AG08396 (cell line): Measurements from ENCODE around the gene SNAPC4.

Experiments
- DNase-seq: peaks from one replicate; pipeline ENCODE4 v3.0.0; 2012; ENCODE audit warnings: low spot score, mixed read lengths

Gene SNAPC4

DNA sequence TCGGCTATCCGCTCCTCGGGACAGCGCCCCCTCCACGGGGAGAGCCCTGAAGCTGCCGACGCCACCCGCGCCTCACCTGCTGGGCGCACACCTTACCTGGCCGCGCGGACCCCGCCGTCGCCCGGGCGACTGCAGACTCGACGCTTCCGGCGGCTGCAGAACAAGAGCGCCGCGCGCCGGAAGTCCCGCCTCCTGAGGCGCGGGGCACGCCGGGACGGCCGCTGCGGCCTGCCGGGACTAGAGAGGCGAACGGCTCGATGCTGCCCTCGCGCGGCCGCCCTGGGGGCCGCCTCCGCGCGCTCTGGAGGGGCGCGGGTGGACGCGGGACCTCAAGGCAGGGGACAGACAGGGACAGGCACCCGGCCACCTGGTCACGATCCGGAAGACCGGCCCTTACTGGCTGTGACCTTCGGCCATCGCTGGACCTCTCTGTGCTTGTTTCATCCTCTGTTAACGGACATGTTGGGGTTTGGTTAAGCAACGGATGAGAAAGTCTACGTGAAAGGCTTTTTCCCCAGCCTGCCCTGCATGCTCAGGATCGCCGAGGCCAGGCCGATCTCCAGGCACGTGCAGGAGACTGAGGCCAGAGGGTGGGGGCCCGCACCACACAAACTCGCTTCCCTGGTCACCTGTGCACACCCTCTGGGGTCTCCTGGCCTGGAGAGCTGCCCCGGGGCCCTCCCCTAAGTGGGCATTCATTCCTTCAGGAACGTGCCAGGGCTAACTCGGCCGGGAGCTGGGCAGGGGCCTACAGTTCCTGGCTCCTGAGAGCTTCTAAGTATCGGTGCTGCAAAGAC, at the start of gene SNAPC4:
Gene SNAPC4 (minus strand): TSS at position 133 of the 797 bp plus-strand sequence. CDS start 1,742 bp downstream, outside the sequence.
- DNase-seq: peak; percentile 98

DNA sequence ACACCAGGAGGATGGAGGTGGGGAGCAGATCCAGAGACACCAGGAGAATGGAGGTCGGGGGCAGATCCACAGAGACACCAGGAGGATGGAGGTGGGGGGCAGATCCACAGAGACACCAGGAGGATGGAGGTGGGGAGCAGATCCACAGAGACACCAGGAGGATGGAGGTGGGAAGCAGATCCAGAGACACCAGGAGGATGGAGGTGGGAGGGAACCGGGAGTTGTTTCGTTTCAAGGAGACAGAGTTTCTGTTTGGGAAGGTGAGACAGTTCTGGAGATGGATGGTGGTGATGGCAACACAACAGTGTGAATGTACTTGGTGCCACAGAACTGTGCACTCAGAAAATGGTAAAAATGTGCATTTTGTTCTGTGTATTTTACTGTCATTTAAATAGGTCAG, 48.7 kb upstream of the SNAPC4 start:
- DNase-seq: no peak

DNA sequence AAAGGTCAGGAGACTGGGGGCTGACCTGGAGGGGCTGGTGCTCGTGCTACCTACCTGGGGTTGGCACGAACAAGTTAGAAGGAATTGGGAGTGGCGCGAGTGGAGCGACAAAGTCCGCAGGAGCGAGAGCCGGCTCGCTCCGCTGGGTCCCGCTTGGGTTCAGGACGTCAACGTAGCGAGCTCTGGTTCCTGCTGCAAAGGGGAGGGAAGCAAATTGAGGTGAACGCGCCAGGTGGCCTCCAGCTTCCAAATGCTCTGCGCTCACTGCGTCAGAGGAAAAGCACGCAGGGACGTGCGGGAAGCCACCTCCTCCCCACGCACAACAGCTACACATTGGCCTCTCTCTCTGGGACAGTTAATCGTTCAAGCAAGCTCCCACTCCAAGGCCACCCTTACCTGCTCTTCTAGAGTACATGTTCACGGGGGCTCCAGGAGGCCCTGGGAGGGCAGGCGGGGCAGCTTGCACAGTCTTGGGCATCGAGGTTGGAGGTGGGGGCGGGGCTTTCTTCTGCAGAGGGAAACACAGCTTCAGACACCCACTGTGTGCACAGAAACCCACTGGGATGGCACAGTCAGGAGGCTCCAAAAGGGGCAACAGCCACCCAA, 47.3 kb upstream of the SNAPC4 start:
- no peak for DNase-seq

- no peak for DNase-seq
Measured at GRCh38 chr9:136445799-136446198, 45.8 kb upstream of the SNAPC4 start.

GRCh38 chr9:136444102-136444501, 44.1 kb upstream of the SNAPC4 start:
- no peak for DNase-seq

- DNase-seq: no peak
Measured at GRCh38 chr9:136443687-136444086, 43.7 kb upstream of the SNAPC4 start.

- no peak for DNase-seq
Measured at GRCh38 chr9:136443087-136443486, 43.1 kb upstream of the SNAPC4 start.

- no peak for DNase-seq
Measured at GRCh38 chr9:136442265-136442664, 42.3 kb upstream of the SNAPC4 start.

DNA sequence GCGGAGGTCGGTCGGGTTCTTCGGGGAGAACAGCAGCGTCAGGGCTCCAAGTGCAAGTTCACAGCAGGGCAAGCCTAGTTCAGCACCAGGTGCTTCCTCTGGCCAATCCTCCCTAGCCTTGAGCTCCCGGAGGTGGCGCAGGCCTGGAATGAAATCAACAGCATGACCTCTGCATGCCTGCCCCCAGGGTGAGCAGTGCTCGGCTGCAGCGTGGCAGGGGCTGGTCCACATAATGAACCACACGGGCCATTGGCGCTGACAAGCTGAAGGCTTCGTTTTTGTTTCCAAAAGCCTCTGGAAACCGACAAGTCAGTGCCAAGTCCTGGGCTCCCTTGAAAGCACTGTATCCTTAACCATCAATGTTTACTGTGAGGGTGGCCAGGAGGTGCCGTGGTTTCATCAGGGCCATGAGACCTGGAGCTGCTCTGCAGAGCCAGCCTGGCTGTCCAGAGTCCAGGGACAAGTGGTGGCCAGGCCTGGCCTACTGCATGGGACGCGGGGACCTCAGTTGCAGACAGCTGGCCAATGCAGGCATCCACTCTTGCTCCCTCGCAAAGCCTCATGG, 41.8 kb upstream of the SNAPC4 start:
- no peak for DNase-seq

DNA sequence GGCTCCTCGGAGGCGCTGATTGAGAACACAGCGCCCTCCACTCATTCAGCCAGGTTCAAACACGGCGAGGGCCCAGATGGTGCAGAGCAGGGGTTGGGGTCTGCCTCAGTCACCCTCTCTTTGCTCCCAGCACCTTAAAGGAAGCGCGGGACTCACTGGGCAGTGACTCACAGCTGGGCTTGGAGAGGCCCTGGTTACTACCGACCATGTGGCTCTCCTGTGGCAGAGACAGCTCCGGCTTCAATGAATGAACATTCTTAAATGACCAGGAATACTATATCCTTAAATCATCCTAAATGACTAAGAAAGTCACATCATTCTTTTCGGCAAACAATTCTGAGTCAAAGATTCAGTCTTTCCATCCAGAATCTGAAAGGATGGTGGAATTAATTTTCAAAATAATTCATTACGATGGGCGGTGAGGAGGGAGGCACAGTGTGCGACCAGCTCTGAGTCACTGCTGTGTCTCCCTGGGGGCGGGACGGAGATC, 41.3 kb upstream of the SNAPC4 start:
- no peak for DNase-seq

DNA sequence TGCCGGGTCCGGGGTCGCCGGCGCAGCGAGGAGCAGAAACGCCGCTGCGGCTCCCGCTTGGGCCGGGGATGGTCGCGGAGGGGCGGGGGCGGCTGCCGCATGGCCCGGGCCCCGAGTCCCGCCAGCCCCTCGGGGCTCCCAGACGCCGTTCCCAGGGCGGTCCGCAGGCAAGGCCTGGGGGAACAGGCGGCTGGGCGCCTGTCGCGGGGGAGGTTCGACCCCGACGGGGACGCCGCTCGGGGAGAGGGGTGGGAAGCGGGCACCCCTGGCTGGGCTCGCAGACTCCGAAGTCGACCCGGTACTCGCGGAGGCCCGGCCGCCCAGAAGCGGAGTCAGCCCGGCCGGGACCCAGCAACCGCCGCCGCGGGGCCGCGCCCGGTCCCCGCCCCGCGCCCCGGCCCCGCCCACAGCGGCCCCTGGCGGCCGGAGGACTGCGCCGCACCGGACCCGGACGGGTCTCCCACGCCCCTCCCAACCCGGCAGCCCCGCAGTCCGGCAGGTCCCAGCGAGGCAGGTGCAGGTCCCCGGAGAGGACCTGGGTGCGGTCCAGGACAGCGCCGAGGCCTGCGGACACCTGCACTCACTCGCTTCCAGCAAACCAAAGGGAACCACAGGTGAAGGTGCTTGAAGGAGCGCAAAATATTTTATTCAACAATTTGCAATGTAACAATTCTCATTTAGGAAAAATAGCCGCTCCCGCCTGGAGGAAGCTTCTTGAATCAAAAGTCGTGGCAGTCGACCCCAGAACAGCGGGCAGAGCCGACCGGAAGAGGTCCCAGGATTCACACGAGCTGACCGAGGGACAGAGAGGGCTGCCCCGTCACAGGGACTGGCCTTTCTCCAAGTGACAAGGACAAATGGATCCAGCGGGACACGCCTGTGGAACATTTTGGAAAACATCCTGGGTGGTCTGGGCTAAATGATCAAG, 39.8 kb upstream of the SNAPC4 start, which contains the start of gene INPP5E:
Gene INPP5E (minus strand): TSS at position 365 of the 928 bp plus-strand sequence. CDS start 426 bp downstream, outside the sequence.
- DNase-seq: peak; percentile 97

DNA sequence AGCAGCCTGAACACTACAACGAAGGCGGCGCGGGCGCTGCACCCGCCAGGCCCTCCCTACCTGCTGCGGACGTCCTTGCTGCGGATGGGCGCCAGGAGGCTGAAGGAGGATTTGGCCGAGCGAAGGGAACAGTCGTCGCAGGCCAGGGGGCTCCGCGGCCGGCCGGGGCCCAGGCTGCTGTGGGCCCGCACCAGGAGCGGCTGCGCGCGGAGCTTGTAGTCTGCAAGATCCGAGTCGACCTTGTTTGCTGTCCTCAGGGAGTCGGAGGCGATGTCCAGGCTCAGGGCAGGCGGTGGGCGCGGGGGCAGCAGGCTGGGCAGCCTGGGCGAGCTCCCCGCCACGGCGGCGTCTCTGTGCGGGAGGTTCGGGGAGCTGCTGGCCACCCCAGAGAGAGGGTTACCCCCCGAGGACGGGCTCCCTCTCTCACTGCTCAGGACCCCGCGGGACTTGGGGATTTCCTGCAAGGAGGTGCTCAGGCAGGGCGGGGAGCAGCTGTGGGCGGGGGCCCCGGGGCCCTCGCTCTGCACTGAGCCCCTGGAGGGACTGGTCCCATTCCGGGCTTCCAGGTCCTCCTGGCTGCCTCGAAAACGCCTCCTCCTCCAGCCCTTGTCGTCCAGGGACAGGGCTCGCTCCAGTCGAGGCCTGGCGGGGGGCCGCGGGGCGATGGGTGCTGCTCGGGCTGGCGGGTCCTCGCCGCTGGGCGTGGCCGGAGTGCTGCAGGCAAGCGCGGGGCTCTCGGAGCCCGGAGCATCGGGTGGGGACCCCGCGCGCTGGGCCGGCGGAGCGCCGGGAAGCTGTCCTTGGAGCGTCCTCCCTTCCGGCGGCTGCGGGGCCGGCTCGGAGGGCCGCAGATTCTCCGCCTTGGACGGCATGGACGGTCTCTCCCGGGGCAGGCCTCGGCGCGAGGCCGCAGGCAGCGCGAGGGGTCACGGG, 38.8 kb upstream of the SNAPC4 start:
- peak; percentile 74 for DNase-seq

DNA sequence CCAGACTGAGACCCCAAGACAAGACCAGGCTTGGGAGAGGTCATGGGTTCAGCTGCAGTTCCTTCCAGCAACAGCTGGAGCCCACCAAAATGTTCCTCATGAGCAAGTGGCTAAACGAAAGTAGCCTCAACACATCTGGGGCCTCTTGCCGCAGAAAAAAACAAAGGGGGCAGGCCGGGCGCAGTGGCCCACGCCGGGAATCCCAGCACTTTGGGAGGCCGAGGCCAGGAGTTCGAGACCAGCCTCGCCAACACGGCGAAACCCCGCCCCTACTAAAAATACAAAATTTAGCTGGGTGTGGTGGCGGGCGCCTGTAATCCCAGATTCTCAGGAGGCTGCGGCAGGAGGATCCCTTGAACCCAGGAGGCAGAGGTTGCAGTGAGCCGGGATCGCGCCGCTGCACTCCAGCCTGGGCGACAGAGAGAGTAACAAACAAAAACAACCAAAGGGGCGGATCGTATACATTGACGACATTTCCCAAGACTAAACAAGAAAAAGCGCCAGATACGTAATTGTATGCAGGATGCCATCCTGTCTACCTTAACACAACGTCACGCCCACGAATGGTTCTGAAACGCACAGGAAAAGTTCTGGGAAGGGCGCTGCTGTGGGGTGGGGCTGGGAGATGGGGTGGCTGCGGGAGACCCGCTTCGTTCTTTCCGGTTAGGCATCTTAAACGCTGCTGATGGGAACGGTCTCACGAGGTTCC, 38.0 kb upstream of the SNAPC4 start:
- peak; percentile 47 for DNase-seq

DNA sequence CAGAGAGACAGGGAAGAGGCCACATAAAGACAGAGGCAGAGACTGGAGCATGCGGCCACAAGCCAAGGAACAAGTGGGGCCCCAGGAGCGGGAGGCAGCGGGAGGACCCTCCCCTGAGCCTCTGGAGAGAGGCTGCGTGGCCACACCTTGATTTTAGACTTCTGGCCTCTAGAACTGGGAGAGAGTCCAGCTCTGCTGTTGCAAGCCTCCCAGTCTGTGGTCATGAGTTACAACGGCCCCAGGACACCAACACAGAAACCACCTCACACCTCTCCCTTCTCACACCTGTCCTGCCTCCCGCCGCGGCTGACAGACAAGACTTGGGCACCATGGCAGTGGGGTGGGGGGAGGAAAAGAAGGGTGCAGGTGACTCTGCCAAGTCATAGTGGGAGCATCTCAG, 37.5 kb upstream of the SNAPC4 start:
- peak; percentile 56 for DNase-seq

DNA sequence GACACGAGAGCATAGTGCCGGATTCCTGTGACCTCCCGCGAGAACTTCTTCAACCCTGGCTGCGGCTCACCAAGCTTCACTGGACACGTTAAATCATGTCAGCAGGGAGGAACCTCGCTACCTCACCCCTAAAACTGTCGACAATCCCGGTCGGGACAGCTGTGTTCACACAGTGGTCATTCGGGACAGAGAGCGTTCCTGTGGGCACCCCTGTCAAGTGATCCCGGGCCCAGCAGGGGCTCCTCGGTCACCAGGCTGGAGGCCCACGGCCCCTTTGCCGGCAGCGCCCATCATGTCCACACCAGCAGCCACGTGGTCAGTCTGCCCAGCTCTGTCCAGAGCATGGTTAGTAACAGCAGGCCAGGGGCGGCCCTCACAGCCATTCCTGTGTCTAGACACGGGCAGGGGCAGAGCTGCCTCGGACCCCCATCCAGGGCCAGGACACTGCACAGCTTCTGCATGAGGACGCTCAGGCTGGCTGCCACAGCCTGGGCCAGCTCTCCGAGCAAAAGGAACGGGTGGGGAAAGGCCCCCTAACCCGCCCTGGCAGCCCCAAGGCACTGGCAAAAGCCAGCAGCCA, 36.2 kb upstream of the SNAPC4 start:
- no peak for DNase-seq

DNA sequence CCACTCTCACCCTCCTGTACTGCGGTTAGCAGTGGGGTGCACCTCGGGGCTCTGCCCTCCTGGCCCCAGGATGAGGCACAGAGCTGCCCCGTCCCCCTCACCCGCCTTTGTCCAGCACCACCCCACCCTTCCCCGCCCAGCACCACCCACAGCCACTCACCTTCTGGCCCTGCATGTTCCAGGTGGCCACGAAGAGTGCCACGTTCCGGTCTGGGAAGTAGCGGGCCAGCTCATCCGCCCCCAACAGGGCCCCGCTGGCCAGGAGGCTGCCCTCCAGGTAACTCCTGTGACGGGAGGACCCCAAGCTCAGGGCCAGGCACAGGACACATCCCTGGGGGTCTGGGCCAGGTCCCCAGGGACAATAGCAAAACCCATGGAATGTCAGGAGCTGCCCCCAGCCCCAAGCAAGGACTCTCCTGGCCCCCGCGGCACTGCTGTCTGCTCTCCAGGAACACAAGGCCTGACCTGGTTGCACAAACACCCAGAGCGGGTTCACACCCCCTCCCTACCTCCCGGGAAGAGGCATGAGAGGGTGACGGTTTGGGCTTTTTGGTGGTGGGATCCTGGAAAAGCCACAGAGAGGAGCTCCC, 34.7 kb upstream of the SNAPC4 start:
- DNase-seq: no peak

- DNase-seq: no peak
Measured at GRCh38 chr9:136433849-136434579, 34.0 kb upstream of the SNAPC4 start.

DNA sequence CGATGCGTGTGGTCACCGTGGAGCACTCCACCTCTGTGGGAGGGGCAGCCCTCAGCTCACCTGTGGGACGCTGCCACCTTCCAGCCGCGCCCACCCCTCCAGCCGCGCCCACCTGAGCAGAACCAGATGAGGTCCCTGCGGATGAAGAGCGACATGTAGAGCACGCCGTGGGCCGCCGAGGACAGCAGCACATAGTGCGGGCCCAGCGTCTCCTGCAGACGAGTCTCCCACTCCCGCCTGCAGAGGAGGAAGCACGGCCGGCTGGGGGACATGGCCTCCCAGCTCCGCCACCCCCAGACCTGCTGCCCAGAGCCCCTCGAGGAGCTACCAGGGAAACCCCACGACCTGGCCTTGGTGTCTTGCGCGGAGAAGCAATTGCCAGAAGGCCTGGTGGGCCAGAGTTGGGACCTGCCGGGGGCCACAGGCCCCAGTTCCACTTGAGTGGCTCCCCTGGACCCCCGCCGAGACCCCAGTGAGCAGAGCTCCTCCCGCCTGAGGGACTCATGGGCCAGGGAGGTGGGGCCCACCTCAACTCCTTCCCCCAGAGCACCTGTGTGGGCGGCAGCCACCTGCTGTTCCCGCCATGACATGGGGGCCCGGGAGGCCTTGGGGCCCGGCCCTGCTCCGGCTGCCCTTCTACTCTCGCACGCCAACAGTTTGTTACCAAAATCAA, 33.2 kb upstream of the SNAPC4 start:
- DNase-seq: no peak
